Measurements from ENCODE around the gene MUS81.

DNA sequence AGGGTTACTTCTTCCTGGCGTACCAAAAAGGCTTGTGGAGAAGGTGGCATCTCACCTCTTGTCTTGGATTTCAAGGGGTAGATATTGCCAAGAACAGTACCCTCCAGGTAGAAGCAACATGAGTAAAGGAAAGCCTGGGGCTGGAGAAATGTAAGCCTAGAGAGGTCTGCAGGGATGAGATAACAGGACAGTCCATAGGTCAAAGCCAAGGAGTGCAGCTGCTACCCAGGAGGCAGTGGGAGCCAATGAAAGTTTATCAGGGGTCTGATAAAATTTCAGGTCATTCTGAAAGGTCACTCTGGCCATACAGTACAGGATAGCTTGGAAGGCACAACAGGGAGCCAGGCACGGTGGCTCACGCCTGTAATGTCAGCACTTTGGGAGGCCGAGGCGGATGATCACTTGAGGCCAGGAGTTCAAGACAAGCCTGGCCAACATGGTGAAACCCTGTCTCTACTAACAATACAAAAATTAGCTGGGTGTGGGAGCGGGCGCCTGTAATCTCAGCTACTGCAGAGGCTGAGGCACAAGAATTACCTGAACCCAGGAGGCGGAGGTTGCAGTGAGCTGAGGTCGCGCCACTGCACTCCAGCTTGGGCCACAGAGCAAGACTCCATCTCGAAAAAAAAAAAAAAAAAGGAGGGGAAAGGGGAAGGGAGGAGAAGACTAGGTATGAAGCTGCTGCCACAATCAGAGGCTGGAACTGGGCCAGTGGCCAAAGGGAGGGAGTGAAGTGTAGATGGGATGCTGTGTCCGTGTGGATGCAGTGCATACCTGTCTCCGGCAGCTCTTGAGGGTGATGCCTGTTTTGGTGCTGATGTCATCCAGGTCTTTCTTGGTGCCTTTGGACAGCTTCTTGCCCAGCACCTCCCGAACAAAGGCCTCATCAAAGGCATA, 26.8 kb downstream of the MUS81 start:
- no peak for TF ChIP-seq POLR2A (IDR thresholded peaks at IDR 0.05)
- TF ChIP-seq, protein P1, sequence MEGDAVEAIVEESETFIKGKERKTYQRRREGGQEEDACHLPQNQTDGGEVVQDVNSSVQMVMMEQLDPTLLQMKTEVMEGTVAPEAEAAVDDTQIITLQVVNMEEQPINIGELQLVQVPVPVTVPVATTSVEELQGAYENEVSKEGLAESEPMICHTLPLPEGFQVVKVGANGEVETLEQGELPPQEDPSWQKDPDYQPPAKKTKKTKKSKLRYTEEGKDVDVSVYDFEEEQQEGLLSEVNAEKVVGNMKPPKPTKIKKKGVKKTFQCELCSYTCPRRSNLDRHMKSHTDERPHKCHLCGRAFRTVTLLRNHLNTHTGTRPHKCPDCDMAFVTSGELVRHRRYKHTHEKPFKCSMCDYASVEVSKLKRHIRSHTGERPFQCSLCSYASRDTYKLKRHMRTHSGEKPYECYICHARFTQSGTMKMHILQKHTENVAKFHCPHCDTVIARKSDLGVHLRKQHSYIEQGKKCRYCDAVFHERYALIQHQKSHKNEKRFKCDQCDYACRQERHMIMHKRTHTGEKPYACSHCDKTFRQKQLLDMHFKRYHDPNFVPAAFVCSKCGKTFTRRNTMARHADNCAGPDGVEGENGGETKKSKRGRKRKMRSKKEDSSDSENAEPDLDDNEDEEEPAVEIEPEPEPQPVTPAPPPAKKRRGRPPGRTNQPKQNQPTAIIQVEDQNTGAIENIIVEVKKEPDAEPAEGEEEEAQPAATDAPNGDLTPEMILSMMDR (IDR thresholded peaks at IDR 0.05): no peak
- no peak for TF ChIP-seq POLR2AphosphoS5 (IDR thresholded peaks at IDR 0.05)
